GM19395 (cell line): ENCODE results near the gene OLR1.

ENCODE experiments used
- ATAC-seq: cut with Tn5 transposase; IDR thresholded peaks from one replicate; pipeline ENCODE4 v1.9.1; 2021; ENCODE audit warnings: mild to moderate bottlenecking, moderate library complexity; ENCODE audit not compliant: unreplicated experiment

The OLR1 gene

GRCh38 chr12:10154145-10154496, 17.8 kb downstream of the OLR1 start:
- ATAC-seq, result no peak

GRCh38 chr12:10153271-10154144, 18.4 kb downstream of the OLR1 start:
- ATAC-seq, result peak; percentile 71

GRCh38 chr12:10151621-10152020, 20.3 kb downstream of the OLR1 start:
- ATAC-seq, result no peak

GRCh38 chr12:10147714-10148403, 24.1 kb downstream of the OLR1 start:
- ATAC-seq, result peak; percentile 84

- ATAC-seq, result no peak
Observed at GRCh38 chr12:10142976-10143589, 28.8 kb downstream of the OLR1 start.

- no peak for ATAC-seq
Observed at GRCh38 chr12:10140001-10140400, 31.9 kb downstream of the OLR1 start.

- ATAC-seq, result no peak
Observed at GRCh38 chr12:10136637-10137205, 35.2 kb downstream of the OLR1 start.

- no peak for ATAC-seq
Observed at GRCh38 chr12:10135126-10135525, 36.8 kb downstream of the OLR1 start.

DNA sequence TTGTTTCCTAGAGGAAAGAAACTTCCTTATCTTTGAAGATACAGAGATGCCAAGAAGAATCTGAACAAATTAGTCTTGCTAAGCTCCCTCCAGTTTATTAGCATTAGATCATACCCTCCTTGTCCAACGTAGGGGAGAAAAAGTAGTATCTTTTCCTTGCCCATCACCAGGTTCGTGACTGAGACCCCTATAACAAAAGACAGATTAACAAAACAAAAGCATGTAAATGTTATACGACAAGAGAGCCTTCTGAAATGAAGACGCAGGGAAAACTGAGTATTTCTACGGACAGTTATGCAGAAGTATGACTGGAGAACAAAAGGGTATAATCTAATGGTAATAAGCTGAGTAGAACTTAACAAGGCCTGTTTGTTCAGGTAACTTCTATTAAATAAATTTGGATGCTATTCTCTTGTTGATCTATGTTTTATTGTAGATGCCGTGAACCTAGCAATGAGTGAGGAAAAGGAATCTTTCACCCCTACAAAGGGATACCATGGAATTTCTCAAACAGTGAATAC, 39.0 kb downstream of the OLR1 start:
- ATAC-seq, result no peak

GRCh38 chr12:10131111-10131690, 40.7 kb downstream of the OLR1 start:
- no peak for ATAC-seq

DNA sequence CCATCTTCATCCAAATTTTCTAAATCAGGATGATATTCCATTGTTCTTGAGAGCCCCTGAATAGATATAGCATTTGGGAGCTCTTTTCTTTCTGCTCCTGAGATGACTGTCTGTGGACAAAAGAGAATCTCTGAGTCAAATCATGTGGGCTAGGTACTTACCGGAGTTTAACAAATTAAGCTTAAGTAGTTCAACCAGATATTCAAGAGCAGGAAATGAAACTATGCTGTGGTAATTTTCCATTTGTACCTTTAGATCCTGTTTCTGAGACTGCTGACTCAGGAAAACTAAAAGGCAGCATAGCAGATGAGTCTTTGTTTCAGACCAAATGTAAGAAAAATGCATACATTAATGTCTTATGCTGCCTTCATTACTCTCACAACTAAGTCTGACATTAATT, 41.9 kb downstream of the OLR1 start, which contains the start of gene CLEC7A:
CLEC7A (minus strand) TSS at position 158 of the 400 bp plus-strand sequence; CDS start at position 41, 117 bp downstream.
- ATAC-seq, result no peak

DNA sequence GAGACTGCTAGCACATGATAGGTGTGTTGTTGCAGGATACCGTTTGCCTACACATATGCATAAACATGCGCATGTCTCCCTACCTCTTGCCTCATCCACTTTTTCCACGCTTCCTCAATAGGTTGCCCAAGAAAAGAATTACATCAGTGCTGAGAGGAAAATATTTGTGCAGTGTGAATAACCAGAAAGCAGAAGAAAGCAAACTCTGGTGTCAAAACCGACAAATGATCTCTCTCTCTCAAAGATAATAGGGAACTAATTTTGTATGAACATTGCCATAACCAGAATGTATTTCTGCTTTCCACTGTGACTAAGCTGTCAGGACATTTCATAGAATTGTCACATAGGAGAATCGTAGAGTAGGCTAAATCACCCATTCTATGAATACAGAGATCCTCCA, 43.2 kb downstream of the OLR1 start:
- no peak for ATAC-seq

DNA sequence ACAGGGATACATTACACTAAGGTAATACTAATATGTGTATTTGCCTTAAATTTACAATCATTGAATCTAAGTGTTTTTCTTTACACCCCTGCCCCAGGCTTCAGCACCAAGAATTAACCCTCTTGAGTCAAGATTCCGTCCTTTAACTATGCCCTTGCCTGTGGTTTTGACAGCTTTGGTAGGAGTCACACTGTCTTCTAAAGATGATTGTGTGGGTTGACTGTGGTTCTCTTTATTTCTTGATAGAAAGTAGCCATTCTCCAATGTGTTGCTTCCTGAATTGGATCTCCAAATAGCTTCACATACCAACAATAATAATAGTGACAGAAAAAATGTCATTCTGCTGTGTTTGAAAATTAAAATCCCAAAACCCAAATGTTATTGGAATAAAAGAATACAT, 45.5 kb downstream of the OLR1 start:
- no peak for ATAC-seq

GRCh38 chr12:10122689-10123088, 49.2 kb downstream of the OLR1 start:
- no peak for ATAC-seq

DNA sequence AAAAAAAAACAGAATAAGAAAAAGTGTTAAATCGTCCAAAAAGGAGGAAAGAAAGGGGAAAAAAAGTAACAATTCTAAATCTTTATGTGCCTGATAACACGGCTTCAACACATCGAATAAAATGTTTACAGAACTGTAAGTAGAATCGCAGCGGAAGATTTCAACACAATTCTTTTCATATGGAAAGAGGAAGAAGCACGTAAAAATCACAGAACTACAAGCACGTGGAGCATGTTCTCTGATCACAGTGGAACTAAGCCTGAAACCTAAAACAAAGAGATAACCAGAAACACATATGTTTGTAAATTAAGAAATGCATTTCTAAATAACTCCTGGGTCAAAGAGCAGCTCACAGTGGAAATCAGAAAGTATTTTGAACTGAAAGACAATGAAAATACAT, 50.7 kb downstream of the OLR1 start:
- ATAC-seq, result no peak

DNA sequence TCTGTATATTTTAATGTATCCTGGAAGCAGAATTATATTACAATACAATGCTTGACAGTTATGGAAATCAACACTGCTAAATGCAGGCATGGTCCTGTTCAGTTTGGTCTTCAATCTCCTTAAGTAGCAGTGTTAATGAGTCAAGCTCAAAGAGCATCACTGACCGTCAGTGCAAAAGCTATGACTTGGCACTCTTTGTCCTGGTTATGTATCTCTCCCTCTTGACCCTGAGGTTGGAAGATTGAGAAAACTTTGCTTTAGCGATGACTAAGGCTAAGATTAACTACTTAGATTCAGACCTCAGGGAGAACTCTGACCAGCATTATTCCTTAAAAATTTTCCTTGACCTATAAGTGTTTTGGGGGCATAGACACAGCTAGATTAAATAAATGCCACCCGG, 52.9 kb downstream of the OLR1 start:
- ATAC-seq, result no peak

- ATAC-seq, result no peak
Observed at GRCh38 chr12:10115890-10116289, 56.0 kb downstream of the OLR1 start.

- ATAC-seq, result no peak
Observed at GRCh38 chr12:10115311-10115710, 56.6 kb downstream of the OLR1 start.

DNA sequence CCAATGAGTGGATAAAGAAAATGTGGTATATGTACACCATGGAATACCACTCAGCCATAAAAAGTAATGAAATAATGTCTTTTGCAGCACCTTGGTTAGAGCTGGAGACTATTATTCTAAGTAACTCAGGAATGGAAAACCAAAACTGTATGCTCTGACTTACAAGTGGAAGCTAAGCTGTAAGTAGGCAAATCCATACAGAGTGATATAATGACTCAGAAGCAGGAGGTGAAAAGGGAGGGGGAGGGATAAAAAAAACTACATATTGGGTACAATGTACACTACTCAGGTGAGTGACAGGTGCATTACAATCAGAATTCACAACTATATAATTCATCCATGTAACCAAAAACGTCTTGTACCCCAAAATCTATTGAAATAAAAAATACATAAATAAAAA, 58.0 kb downstream of the OLR1 start:
- no peak for ATAC-seq

DNA sequence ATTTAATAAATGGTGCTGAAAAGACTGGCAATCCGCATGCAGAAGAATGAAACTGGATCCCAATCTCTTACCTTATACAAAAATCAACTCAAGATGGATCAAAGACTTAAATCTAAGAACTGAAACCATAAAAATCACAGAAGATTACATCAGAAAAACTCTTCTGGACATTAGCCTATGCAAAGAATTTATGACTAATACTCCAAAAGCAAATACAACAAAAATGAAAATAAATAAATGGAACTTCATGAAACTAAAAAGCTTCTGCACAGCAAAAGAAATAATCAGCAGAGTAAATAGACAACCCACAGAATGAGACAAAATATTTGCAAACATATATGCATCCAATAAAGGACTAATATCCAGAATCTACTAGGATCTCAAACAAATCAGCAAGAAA, 58.9 kb downstream of the OLR1 start:
- ATAC-seq, result no peak

DNA sequence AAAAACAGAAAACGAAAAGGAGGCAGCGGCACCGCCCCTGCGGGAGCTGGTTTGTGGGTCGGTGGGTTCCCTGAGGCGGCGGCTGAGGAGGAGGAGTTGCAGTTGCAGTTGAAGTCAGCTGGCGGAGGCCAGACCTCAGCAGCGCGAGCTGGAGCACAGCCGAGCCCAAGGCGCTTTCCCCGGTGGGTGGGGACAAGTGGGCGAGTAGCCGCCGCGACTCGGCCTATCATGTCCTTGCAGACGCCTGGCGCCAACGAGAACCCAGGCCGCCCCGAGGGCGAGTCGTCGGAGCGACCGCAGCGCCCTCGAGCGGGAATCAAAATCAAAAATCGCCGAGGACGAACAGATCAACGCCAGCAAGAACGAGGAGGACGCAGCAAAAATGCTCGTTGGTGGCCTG, 60.5 kb downstream of the OLR1 start:
- ATAC-seq, result no peak
